Loucy (cell line): ENCODE results near the gene GATA3.

Source experiments
- H2AFZ ChIP-seq: fragments of 200-600 bp; sonication (generic); 2 replicates; pipeline ENCODE4 v1.6.0; 2016; ENCODE audit warnings: antibody characterized with exemption, mild to moderate bottlenecking, low read length, moderate library complexity
- H3F3A ChIP-seq: fragments of 200-600 bp; 2 replicates; pipeline ENCODE4 v1.6.0; 2016; ENCODE audit warnings: antibody characterized with exemption, low read depth, mild to moderate bottlenecking
- H3K27me3 ChIP-seq: fragments of 200-600 bp; sonication (generic); 2 replicates; pipeline ENCODE4 v1.6.1; 2014; ENCODE audit warnings: low read length, mild to moderate bottlenecking; ENCODE audit not compliant: insufficient read depth, poor library complexity, severe bottlenecking
- H3K36me3 ChIP-seq: fragments of 200-600 bp; sonication (generic); 2 replicates; pipeline ENCODE4 v1.6.1; 2016; ENCODE audit warnings: low read length; ENCODE audit not compliant: insufficient read depth
- H3K4me1 ChIP-seq: fragments of 200-600 bp; sonication (generic); 2 replicates; pipeline ENCODE4 v1.5.1; 2014; ENCODE audit warnings: low read length, mild to moderate bottlenecking; ENCODE audit not compliant: insufficient read depth, poor library complexity, severe bottlenecking
- H3K4me2 ChIP-seq: fragments of 200-600 bp; sonication (generic); 2 replicates; pipeline ENCODE4 v1.6.0; 2014; ENCODE audit warnings: antibody characterized with exemption, low read length, low read depth, mild to moderate bottlenecking; ENCODE audit not compliant: poor library complexity, severe bottlenecking
- H3K4me3 ChIP-seq: fragments of 200-600 bp; sonication (generic); 2 replicates; pipeline ENCODE4 v1.5.1; 2014; ENCODE audit warnings: low read length, mild to moderate bottlenecking, mixed read lengths; ENCODE audit not compliant: poor library complexity, severe bottlenecking
- H3K79me2 ChIP-seq: fragments of 200-600 bp; sonication (generic); 2 replicates; pipeline ENCODE4 v1.6.1; 2014; ENCODE audit warnings: low read length; ENCODE audit not compliant: insufficient read depth
- H3K9ac ChIP-seq: fragments of 200-600 bp; sonication (generic); 2 replicates; pipeline ENCODE4 v1.6.0; 2014; ENCODE audit warnings: mild to moderate bottlenecking, low read depth, low read length, moderate library complexity; ENCODE audit not compliant: poor library complexity, severe bottlenecking
- H3K9me2 ChIP-seq: fragments of 200-600 bp; sonication (generic); replicated peaks from 2 replicates; pipeline ENCODE4 v1.6.1; 2016; ENCODE audit warnings: low read depth, low read length, mixed read lengths
- H3K9me3 ChIP-seq: fragments of 200-600 bp; sonication (generic); 2 replicates; pipeline ENCODE4 v1.6.1; 2014; ENCODE audit warnings: mild to moderate bottlenecking, antibody characterized with exemption, low read length, low read depth; ENCODE audit not compliant: insufficient read depth
- H4K20me1 ChIP-seq: fragments of 200-600 bp; sonication (generic); 2 replicates; pipeline ENCODE4 v1.6.0; 2014; ENCODE audit warnings: antibody characterized with exemption, low read length, mild to moderate bottlenecking; ENCODE audit not compliant: insufficient read depth, poor library complexity, severe bottlenecking
- EZH2phosphoT487 ChIP-seq: fragments of 200-600 bp; IDR thresholded peaks from 2 replicates; pipeline ENCODE4 v1.6.1; 2018; ENCODE audit warnings: antibody characterized with exemption, mild to moderate bottlenecking, moderate library complexity, borderline replicate concordance
- TF ChIP-seq, protein P1 (sequence below): fragments of 200-600 bp; sonication (generic); conservative IDR thresholded peaks from 2 replicates; pipeline ENCODE4 v1.5.1; 2014; ENCODE audit warnings: mild to moderate bottlenecking, antibody characterized with exemption, low read length

The GATA3 gene

GRCh38 chr10:8060010-8060703 is 5.7 kb downstream of the GATA3 start:
- peaks cover 86% of the 10 kb centered on the region for H3K36me3 ChIP-seq
- H3K79me2 ChIP-seq = peaks cover 100% of the 10 kb centered on the region
- H3K4me2 ChIP-seq = peak overlapping the region; percentile 85
- TF ChIP-seq, protein P1, sequence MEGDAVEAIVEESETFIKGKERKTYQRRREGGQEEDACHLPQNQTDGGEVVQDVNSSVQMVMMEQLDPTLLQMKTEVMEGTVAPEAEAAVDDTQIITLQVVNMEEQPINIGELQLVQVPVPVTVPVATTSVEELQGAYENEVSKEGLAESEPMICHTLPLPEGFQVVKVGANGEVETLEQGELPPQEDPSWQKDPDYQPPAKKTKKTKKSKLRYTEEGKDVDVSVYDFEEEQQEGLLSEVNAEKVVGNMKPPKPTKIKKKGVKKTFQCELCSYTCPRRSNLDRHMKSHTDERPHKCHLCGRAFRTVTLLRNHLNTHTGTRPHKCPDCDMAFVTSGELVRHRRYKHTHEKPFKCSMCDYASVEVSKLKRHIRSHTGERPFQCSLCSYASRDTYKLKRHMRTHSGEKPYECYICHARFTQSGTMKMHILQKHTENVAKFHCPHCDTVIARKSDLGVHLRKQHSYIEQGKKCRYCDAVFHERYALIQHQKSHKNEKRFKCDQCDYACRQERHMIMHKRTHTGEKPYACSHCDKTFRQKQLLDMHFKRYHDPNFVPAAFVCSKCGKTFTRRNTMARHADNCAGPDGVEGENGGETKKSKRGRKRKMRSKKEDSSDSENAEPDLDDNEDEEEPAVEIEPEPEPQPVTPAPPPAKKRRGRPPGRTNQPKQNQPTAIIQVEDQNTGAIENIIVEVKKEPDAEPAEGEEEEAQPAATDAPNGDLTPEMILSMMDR = no peak
- TF ChIP-seq EZH2phosphoT487 = no peak
- peaks cover 41% of the 10 kb centered on the region for H3K4me1 ChIP-seq
- 0 out of 2 replicates have a peak, but pooled peaks cover 15% of the 10 kb centered on the region for H3F3A ChIP-seq
- peak overlapping the region; percentile 99 for H3K9ac ChIP-seq
- peaks cover 26% of the 10 kb centered on the region for H3K27me3 ChIP-seq
- H2AFZ ChIP-seq = no peak overlapping the region
- H4K20me1 ChIP-seq = peaks cover 91% of the 10 kb centered on the region
- H3K9me2 ChIP-seq = no peaks in the 10 kb centered on the region
- peak overlapping the region; percentile 97 for H3K4me3 ChIP-seq
- H3K9me3 ChIP-seq = no peaks in the 10 kb centered on the region

DNA sequence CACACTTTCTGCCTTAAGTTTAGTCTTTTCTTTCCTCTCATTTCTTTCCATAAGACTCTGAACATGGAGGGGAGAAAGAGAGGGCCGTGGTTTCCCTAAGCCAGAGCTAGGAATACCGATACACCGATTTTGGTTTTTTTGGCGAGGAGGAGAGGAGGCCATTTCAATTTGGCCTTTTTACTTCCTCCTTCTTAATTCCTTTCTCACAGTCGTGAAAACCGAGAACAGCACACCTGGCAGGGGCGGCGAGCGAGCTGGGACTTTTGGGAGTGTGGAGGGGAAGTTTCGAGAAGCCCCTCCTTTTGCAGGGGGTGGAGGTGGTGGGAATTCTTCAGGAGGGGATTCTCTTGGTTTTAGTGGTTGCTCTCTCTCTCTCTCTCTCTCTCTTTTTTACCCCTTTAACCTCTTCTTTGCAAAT is 6.2 kb downstream of the GATA3 start:
- Histone ChIP-seq H4K20me1 (peaks cover 91% of the 10 kb centered on the region), H3K9ac (peak overlapping the region; percentile 99), H3K4me2 (peak overlapping the region; percentile 85), H3K4me1 (peaks cover 46% of the 10 kb centered on the region), H3K4me3 (peak overlapping the region; percentile 97), H3K27me3 (peaks cover 21% of the 10 kb centered on the region), H3K9me2 (no peaks in the 10 kb centered on the region), H3F3A (0 out of 2 replicates have a peak, but pooled peaks cover 15% of the 10 kb centered on the region), H3K9me3 (no peaks in the 10 kb centered on the region), H3K36me3 (peaks cover 91% of the 10 kb centered on the region), H3K79me2 (peaks cover 100% of the 10 kb centered on the region), H2AFZ (no peak overlapping the region)
- TF ChIP-seq, protein P1 = no peak
- no peak for TF ChIP-seq EZH2phosphoT487

DNA sequence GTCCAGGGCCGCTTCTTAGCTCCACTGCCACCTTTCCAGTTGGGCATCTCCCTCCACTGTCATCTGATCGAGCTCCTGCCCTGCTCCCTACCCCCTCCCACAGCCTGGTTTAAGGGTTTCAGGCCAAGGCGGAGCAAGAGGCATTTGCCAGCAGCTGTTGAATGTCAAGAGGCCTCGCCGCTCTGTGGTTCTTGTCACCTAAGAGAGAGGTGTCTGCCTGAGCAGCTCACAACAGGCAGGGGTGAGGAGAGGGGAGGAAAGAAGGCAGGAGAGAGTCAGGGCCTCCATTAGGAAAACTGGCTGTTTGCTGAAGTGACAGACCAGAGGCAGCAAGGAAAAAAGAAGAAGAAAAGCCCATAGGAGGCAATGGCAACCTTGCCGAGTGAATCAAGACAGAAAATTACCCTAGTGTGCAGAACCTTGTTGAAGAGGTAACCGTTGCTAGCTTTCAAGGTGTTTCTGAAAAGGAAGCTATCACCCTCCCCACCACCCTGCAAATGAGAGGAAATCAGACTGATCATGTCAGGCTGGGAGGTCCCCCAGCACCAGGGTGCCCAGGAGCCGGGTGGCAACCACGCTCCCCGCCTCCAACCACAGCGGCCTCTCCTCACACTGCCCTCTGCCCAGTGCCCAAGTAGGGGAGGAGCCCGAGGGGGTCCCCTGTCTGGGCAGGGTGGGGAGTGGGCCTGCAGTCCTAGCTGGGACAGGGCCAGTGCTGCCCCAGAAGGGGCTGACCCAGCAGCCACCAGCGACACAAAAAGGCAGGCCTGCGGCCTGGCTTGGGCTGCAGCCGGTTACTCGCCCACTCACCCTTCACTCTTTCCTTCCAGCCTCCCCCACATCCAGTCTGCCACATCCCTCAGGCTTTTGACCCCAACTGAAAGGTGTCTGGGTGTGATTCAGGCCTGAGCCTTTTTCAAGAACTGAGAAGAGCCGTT is 7.1 kb downstream of the GATA3 start:
- peak overlapping the region; percentile 99 for H3K9ac ChIP-seq
- peaks cover 12% of the 10 kb centered on the region for H3K27me3 ChIP-seq
- peak overlapping the region; percentile 97 for H3K4me3 ChIP-seq
- peaks cover 100% of the 10 kb centered on the region for H3K79me2 ChIP-seq
- H3K9me2 ChIP-seq = no peaks in the 10 kb centered on the region
- H3F3A ChIP-seq = peaks cover 18% of the 10 kb centered on the region
- H2AFZ ChIP-seq = no peak overlapping the region
- H3K4me1 ChIP-seq = peaks cover 54% of the 10 kb centered on the region
- TF ChIP-seq, protein P1 = no peak
- TF ChIP-seq EZH2phosphoT487 = no peak
- peak overlapping the region; percentile 85 for H3K4me2 ChIP-seq
- no peaks in the 10 kb centered on the region for H3K9me3 ChIP-seq
- peaks cover 91% of the 10 kb centered on the region for H4K20me1 ChIP-seq
- peaks cover 96% of the 10 kb centered on the region for H3K36me3 ChIP-seq
